Activated CD4-positive, CD25-positive, alpha-beta regulatory T cell treated with anti-CD3 and anti-CD28 coated beads, Interleukin-2, amount 50 U/mL, for 16 hours (primary cell): ENCODE results near the gene ADCY7.
A peak's percentile ranks its signal among the peaks of the same experiment; 100 is the strongest.
"Not testable (repeated sequence)": the region's sequence is repeated elsewhere in the genome, so short reads cannot be mapped to it uniquely, and the experiment has no call there.

Source experiments
- DNase-seq: peaks from one replicate; pipeline ENCODE4 v3.0.0-alpha.2; 2020; ENCODE audit warnings: low read depth, low spot score

The ADCY7 gene

GRCh38 chr16:50266337-50267091 lies at the start of gene ADCY7:
Gene ADCY7 (plus strand): TSS chr16:50266551. CDS start chr16:50288180, 21,629 bp downstream.
- DNase-seq = peak; percentile 62

- no peak for DNase-seq
These were observed 46.9 kb upstream of the ADCY7 start for GRCh38 chr16:50219402-50219975.

GRCh38 chr16:50224286-50224685 lies 42.1 kb upstream of the ADCY7 start:
- DNase-seq = no peak

- DNase-seq = no peak
These were observed 39.2 kb upstream of the ADCY7 start for GRCh38 chr16:50227120-50227519.

- DNase-seq = no peak
These were observed 38.7 kb upstream of the ADCY7 start for GRCh38 chr16:50227665-50228064.

- no peak for DNase-seq
These were observed 37.9 kb upstream of the ADCY7 start for GRCh38 chr16:50228364-50228868.

- DNase-seq = no peak
These were observed 37.1 kb upstream of the ADCY7 start for GRCh38 chr16:50229149-50229726.

GRCh38 chr16:50234771-50235556 lies 31.4 kb upstream of the ADCY7 start:
- DNase-seq = no peak

- DNase-seq = no peak
These were observed 30.8 kb upstream of the ADCY7 start for GRCh38 chr16:50235581-50235980.

- DNase-seq = no peak
These were observed 28.0 kb upstream of the ADCY7 start for GRCh38 chr16:50238314-50238713.

GRCh38 chr16:50238868-50239301 lies 27.5 kb upstream of the ADCY7 start:
- DNase-seq = no peak

- DNase-seq = not testable (repeated sequence)
These were observed 23.3 kb upstream of the ADCY7 start for GRCh38 chr16:50243024-50243423.

- DNase-seq = no peak
These were observed 22.2 kb upstream of the ADCY7 start for GRCh38 chr16:50244140-50244503.

GRCh38 chr16:50244504-50245416 lies 21.6 kb upstream of the ADCY7 start:
- no peak for DNase-seq

- peak; percentile 30 for DNase-seq
These were observed 20.7 kb upstream of the ADCY7 start for GRCh38 chr16:50245417-50246298.

GRCh38 chr16:50246299-50247122 lies 19.8 kb upstream of the ADCY7 start:
- no peak for DNase-seq

- no peak for DNase-seq
These were observed 19.0 kb upstream of the ADCY7 start for GRCh38 chr16:50247123-50247905.

- no peak for DNase-seq
These were observed 18.3 kb upstream of the ADCY7 start for GRCh38 chr16:50247906-50248608.
